ENCODE data around the gene ZNF766. TPM values are rescaled to one million over a fixed set of nuclear protein-coding genes. Genes with fewer than 3 reads are reported as not detected.

Gene ZNF766
- 10 to 100 TPM; 15.8 to 35.7 TPM for total RNA-seq
- polyA plus RNA-seq (ENCODE audit: insufficient read depth, low read depth, low replicate concordance): 30.2 TPM
- long read RNA-seq, donor 1, full-length matches to known transcripts: 11 of 11 reads
- long read RNA-seq, donor 1, partial matches to known transcripts: 0 of 11 reads
- long read RNA-seq, donor 1, other reads (novel, unspliced or antisense): 0 of 11 reads
- long read RNA-seq, donor 2, full-length matches to known transcripts: 2 of 10 reads
- long read RNA-seq, donor 2, partial matches to known transcripts: 8 of 10 reads
- long read RNA-seq, donor 2, other reads (novel, unspliced or antisense): 0 of 10 reads

DNA sequence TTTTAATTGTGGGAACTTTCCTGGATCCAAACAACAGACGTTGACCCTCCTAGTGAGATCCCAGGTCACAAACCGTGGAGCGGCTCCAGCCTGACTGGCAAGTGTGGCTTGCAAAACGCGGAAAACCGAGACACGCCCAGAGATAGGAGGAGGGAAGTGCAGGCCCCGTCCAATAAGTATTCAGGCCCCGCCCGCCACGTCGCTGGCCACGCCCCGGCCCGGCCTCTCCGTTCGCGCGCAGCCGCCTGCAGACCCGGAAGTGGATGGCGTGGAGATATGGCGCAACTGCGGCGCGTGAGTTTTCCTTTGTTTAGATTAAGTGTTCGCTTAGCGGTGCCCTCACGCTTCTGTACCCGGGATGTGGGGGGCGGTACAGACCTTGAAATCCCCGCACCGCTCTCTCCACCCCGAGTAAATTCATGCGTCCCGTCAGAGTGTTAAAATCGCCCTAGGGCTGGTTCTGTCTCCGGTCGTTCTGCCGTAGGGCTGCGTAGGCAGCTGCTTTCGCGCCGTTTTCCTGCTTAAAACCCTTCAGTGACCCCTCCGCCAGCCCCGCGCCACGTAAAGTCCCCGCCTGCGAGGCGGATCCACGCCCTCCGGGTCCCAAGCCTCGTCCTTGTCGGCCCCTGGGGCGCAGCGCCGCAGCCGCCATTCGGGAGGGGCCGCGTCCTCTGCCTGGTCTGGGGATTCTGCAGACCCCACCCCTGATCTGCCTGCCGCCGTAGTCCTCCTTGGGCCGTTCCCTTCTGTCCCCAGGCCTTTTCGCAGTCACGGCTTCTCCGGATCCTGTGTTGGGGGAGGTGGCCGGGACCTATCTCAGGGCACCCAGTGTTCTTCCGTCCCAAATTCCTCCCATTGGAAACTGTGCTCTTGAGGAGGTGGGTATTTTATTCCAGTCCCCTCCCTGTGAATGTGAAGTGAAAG is at the start of gene ZNF766:
ZNF766 (plus strand) TSS at position 250 of the 924 bp plus-strand sequence; CDS start at position 277, 27 bp downstream.
- Histone ChIP-seq H3K4me3 (peak within 1 kb of the TSS; percentile 86 to 98), H3K4me1 (peaks cover 5% of the 10 kb centered on the region), H3K9me3 (no peaks in the 10 kb centered on the region), H3K27ac (peak within 1 kb of the TSS; percentile 87 to 89), H3K27me3 (no peaks in the 10 kb centered on the region), H3K36me3 (ENCODE audit: low read depth, missing control alignments) (no peaks in the 10 kb centered on the region)
- intact Hi-C loops (cut with DNase I; ENCODE audit: low total_unique reads): no loop called here
- DNase-seq: peak; percentile 98
- 0 to 1% methylated on average over 25 to 70 of the region's 70 CpGs for WGBS, 2 donors
- TF ChIP-seq, protein P1, sequence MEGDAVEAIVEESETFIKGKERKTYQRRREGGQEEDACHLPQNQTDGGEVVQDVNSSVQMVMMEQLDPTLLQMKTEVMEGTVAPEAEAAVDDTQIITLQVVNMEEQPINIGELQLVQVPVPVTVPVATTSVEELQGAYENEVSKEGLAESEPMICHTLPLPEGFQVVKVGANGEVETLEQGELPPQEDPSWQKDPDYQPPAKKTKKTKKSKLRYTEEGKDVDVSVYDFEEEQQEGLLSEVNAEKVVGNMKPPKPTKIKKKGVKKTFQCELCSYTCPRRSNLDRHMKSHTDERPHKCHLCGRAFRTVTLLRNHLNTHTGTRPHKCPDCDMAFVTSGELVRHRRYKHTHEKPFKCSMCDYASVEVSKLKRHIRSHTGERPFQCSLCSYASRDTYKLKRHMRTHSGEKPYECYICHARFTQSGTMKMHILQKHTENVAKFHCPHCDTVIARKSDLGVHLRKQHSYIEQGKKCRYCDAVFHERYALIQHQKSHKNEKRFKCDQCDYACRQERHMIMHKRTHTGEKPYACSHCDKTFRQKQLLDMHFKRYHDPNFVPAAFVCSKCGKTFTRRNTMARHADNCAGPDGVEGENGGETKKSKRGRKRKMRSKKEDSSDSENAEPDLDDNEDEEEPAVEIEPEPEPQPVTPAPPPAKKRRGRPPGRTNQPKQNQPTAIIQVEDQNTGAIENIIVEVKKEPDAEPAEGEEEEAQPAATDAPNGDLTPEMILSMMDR (IDR thresholded peaks at IDR 0.05): peak in 1 of 3 experiments; percentile 6
- peak; percentile 58 for TF ChIP-seq POLR2A (IDR thresholded peaks at IDR 0.05)

DNA sequence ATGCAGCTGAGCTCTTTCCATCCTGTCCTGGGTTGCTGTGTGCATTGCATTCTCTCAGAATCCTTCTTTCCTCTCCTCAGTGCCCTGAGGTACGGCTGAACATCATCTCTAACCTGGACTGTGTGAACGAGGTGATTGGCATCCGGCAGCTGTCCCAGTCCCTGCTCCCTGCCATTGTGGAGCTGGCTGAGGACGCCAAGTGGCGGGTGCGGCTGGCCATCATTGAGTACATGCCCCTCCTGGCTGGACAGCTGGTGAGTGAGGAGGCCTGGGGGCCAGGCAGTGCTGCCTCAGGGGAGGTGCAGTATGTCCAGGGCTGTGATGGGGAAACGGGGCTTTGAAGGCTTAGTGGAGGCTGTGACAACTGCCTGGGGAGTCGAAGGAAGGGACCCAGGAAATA is 49.8 kb upstream of the ZNF766 start:
- no peak overlapping the region for H3K27ac ChIP-seq
- H3K4me3 ChIP-seq: no peak overlapping the region
- H3K9me3 ChIP-seq: no peaks in the 10 kb centered on the region
- no peaks in the 10 kb centered on the region for H3K36me3 ChIP-seq (ENCODE audit: low read depth, missing control alignments)
- H3K27me3 ChIP-seq: no peaks in the 10 kb centered on the region
- H3K4me1 ChIP-seq: no peaks in the 10 kb centered on the region
- no peak for DNase-seq
- 94 to 96% methylated on average over 3 to 8 of the region's 8 CpGs for WGBS, 2 donors
- intact Hi-C loops (cut with DNase I; ENCODE audit: low total_unique reads): no loop called here
- TF ChIP-seq, protein P1 (IDR thresholded peaks at IDR 0.05): no peak
- no peak for TF ChIP-seq POLR2A (IDR thresholded peaks at IDR 0.05)

DNA sequence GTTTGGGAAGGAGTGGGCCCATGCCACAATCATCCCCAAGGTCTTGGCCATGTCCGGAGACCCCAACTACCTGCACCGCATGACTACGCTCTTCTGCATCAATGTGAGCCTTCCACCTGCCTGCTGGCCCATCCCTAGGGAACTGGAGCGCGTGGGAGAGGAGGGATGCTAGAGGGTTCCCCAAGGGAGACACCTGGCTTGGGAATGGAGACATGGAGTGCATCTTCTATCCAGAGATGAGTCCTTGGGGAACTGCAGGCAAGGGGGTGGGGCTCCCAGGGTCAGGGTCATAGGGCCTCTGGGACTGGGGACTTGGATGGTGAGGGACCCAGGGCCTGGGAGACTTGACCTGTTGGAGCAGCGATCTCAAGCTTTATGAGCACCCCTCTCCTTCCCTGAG is 48.4 kb upstream of the ZNF766 start:
- Histone ChIP-seq H3K4me3 (no peak overlapping the region), H3K4me1 (no peaks in the 10 kb centered on the region), H3K9me3 (no peaks in the 10 kb centered on the region), H3K27me3 (no peaks in the 10 kb centered on the region), H3K36me3 (ENCODE audit: low read depth, missing control alignments) (no peaks in the 10 kb centered on the region), H3K27ac (no peak overlapping the region)
- WGBS, 2 donors: 93 to 99% methylated on average over 6 of the region's 6 CpGs
- intact Hi-C loops (cut with DNase I; ENCODE audit: low total_unique reads): no loop called here
- no peak for DNase-seq
- TF ChIP-seq POLR2A (IDR thresholded peaks at IDR 0.05): no peak
- TF ChIP-seq, protein P1 (IDR thresholded peaks at IDR 0.05): no peak

DNA sequence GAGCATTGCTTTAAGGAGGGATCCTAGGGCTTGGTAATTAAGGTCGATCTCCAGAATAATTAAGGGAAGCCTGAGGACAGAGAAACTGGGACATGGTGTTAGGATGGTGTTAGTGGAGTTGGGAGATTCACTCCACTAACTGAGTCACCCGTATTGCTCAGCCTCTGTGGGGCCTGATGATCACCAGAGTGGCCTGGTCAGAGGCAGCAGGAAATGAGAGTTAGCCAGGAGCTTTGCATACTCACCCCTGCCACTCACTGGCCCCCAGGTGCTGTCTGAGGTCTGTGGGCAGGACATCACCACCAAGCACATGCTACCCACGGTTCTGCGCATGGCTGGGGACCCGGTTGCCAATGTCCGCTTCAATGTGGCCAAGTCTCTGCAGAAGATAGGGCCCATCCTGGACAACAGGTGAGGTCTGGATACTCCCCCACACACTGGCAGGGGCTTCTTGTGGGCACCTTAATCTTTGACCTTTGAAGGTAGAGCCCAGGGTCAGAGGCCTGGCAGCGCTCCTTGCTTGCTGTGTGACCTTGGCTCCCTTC is 47.5 kb upstream of the ZNF766 start:
- Histone ChIP-seq H3K9me3 (no peaks in the 10 kb centered on the region), H3K4me3 (no peak overlapping the region), H3K36me3 (ENCODE audit: low read depth, missing control alignments) (no peaks in the 10 kb centered on the region), H3K27me3 (no peaks in the 10 kb centered on the region), H3K4me1 (no peaks in the 10 kb centered on the region), H3K27ac (no peak overlapping the region)
- DNase-seq: no peak
- intact Hi-C loops (cut with DNase I; ENCODE audit: low total_unique reads): no loop called here
- WGBS, 2 donors: 89 to 90% methylated on average over 7 of the region's 7 CpGs
- TF ChIP-seq, protein P1 (IDR thresholded peaks at IDR 0.05): no peak
- no peak for TF ChIP-seq POLR2A (IDR thresholded peaks at IDR 0.05)

Data from testis (tissue), 5 donors.